Measurements from ENCODE around the gene CD200R1. TPM values are rescaled to one million over a fixed set of nuclear protein-coding genes. Genes with fewer than 3 reads are reported as not detected.

CD200R1 gene
- total and polyA plus RNA-seq, 2 experiments from 2014 or later: 0.36 TPM; not detected in 1

DNA sequence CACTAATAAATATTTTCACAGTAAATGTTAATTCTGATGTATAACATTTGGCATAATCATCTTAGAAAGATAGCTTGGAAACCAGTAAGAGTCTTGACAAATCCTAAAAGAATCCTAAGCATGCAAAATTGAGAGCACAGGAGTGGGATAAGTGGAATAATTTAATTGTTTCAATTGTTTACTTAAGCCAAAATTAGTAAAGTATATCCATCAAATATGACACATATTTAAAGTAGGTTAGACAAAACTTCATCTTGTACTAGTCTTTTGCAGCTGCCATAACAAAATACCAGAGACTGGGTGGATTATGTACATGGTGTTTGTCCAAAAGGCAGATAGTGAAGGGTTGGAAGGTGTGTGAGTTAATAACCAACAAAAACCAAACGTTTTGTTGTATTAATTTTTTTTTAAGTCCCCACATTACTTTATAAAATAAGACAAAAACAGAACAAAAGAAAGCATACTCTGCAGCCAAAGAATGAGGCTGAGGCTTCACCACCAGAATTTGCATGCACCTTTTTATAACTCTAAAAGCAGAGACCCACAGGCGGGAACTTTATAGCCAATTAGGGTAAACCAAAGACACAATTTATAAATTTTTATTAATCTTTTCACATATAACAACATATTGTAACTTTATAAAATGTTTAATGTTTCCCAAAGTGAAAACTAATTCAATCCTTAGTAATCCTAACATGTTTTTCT lies 86.4 kb downstream of the CD200R1 start:
- H3K27me3 ChIP-seq: no peaks in the 10 kb centered on the region
- no peaks in the 10 kb centered on the region for H3K4me1 ChIP-seq (ENCODE audit: low read depth)
- no peak overlapping the region for H3K27ac ChIP-seq
- TF ChIP-seq, protein P1, sequence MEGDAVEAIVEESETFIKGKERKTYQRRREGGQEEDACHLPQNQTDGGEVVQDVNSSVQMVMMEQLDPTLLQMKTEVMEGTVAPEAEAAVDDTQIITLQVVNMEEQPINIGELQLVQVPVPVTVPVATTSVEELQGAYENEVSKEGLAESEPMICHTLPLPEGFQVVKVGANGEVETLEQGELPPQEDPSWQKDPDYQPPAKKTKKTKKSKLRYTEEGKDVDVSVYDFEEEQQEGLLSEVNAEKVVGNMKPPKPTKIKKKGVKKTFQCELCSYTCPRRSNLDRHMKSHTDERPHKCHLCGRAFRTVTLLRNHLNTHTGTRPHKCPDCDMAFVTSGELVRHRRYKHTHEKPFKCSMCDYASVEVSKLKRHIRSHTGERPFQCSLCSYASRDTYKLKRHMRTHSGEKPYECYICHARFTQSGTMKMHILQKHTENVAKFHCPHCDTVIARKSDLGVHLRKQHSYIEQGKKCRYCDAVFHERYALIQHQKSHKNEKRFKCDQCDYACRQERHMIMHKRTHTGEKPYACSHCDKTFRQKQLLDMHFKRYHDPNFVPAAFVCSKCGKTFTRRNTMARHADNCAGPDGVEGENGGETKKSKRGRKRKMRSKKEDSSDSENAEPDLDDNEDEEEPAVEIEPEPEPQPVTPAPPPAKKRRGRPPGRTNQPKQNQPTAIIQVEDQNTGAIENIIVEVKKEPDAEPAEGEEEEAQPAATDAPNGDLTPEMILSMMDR (IDR thresholded peaks at IDR 0.05; ENCODE audit: low read depth, low read length): no peak
- H3K9me3 ChIP-seq (ENCODE audit: low read depth): no peaks in the 10 kb centered on the region
- no peak overlapping the region for H3K4me3 ChIP-seq
- no peak for DNase-seq (ENCODE audit: low read depth in 1 of 2, low spot score in 1 of 2)
- H3K36me3 ChIP-seq: no peaks in the 10 kb centered on the region

DNA sequence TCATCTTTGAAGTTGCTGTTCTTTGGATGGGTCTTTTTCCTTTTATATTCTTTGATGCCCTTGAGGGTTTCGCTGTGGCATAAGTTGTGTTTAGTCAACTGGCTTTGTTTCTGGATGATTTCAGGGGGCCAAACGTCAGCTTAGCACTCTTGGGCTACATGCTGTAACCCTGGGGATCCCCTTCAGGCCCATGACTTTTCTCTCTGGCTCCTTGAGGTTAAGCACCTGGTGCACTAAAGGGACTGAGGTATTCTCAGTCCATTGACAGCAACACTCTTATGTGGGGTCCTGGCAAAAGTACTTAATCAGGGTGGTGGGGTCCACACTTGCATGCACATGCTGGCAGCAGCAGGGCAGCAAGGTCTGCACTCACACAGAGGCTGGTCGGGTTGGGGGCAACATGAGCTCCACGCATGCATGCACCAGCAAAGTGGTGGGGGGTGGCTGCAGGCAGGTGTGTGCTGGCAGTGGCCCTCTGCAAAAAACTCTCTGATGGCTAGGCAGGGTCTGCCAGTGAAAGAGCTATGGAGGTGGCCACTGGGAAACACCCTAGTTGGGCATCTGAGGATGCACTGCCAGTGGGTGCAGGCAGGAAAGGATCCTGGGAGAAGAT lies 90.1 kb downstream of the CD200R1 start:
- H3K4me1 ChIP-seq (ENCODE audit: low read depth): no peaks in the 10 kb centered on the region
- no peak overlapping the region for H3K4me3 ChIP-seq
- H3K36me3 ChIP-seq: no peaks in the 10 kb centered on the region
- no peak overlapping the region for H3K27ac ChIP-seq
- H3K9me3 ChIP-seq (ENCODE audit: low read depth): no peaks in the 10 kb centered on the region
- no peak for DNase-seq (ENCODE audit: low read depth in 1 of 2, low spot score in 1 of 2)
- no peaks in the 10 kb centered on the region for H3K27me3 ChIP-seq
- TF ChIP-seq, protein P1 (IDR thresholded peaks at IDR 0.05; ENCODE audit: low read depth, low read length): no peak

DNA sequence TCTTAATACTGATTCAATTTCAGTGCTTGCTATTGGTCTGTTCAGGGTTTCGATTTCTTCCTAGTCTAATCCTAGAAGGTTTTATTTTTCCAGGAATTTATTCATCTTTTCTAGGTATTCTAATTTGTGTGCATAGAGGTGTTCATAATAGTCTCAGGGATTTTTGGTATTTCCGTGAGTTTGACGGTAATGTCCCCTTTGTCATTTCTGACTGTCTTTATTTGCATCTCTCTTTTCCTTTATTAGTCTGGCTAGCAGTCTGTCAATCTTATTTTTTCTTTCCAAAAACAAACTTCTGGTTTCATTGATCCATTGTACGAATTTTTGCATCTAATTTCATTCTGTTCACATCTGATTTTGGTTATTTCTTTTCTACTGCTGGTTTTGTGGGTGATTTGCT lies 93.0 kb downstream of the CD200R1 start:
- H3K27me3 ChIP-seq: no peaks in the 10 kb centered on the region
- H3K9me3 ChIP-seq (ENCODE audit: low read depth): no peaks in the 10 kb centered on the region
- no peaks in the 10 kb centered on the region for H3K36me3 ChIP-seq
- H3K27ac ChIP-seq: no peak overlapping the region
- H3K4me3 ChIP-seq: no peak overlapping the region
- no peaks in the 10 kb centered on the region for H3K4me1 ChIP-seq (ENCODE audit: low read depth)
- TF ChIP-seq, protein P1 (IDR thresholded peaks at IDR 0.05; ENCODE audit: low read depth, low read length): no peak
- no peak for DNase-seq (ENCODE audit: low read depth in 1 of 2, low spot score in 1 of 2)

DNA sequence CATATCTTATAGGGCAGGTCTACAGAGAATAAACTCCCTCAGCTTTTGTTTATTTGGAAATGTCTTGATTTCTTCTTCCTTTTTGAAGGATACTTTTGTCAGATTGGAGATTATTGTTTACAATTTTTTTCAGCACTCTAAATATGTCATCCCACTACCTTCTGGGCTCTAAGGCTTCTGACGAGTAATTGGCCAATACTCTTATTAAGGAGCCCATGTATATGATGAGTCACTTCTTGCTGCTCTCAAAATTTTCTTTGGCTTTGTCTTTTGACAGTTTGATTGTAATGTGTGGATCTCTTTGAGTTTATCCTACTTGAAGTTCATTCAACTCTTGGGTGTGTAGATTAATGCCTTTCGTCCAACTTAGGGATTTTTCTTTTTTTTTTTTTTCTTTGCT lies 99.3 kb downstream of the CD200R1 start:
- Histone ChIP-seq H3K9me3 (ENCODE audit: low read depth) (no peaks in the 10 kb centered on the region), H3K27me3 (no peaks in the 10 kb centered on the region)

DNA sequence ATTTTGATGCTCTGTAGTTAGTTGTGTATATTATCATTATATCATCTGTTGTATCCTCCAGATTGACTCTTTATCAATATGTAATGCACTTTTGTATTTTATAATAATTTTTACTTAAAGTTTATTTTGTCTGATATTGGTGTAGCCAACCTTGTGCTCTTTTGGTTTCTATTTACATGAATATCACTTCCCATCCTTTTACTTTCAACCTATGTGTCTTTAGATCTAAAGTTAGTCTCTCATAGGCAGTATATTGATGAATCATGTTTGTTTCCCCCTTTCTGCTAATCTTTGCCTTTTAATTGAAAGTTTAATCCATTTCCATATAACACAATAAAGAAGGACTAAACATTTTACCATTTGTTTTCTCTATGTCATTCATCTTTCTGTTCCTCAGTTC lies 100.2 kb downstream of the CD200R1 start:
- no peaks in the 10 kb centered on the region for H3K27me3 ChIP-seq
- DNase-seq (ENCODE audit: low read depth in 1 of 2, low spot score in 1 of 2): no peak
- H3K36me3 ChIP-seq: no peaks in the 10 kb centered on the region
- no peak overlapping the region for H3K4me3 ChIP-seq
- TF ChIP-seq, protein P1 (IDR thresholded peaks at IDR 0.05; ENCODE audit: low read depth, low read length): no peak
- H3K27ac ChIP-seq: no peak overlapping the region
- no peaks in the 10 kb centered on the region for H3K4me1 ChIP-seq (ENCODE audit: low read depth)
- H3K9me3 ChIP-seq (ENCODE audit: low read depth): no peaks in the 10 kb centered on the region

More for the DNA sequence above, 99.3 kb downstream of the CD200R1 start:
- H3K4me1 ChIP-seq (ENCODE audit: low read depth): no peaks in the 10 kb centered on the region
- no peak overlapping the region for H3K4me3 ChIP-seq
- H3K27ac ChIP-seq: no peak overlapping the region
- TF ChIP-seq, protein P1 (IDR thresholded peaks at IDR 0.05; ENCODE audit: low read depth, low read length): no peak
- H3K36me3 ChIP-seq: no peaks in the 10 kb centered on the region
- DNase-seq (ENCODE audit: low read depth in 1 of 2, low spot score in 1 of 2): no peak
